HG02678 (cell line): ENCODE data around the gene CHST12.
"Not testable (repeated sequence)": the region's sequence is repeated elsewhere in the genome, so short reads cannot be mapped to it uniquely, and the experiment has no call there.

Experiments used
- ATAC-seq: cut with Tn5 transposase; IDR thresholded peaks from one replicate; pipeline ENCODE4 v1.9.1; 2021; ENCODE audit warnings: mild to moderate bottlenecking, moderate library complexity; ENCODE audit not compliant: unreplicated experiment

Gene CHST12

DNA sequence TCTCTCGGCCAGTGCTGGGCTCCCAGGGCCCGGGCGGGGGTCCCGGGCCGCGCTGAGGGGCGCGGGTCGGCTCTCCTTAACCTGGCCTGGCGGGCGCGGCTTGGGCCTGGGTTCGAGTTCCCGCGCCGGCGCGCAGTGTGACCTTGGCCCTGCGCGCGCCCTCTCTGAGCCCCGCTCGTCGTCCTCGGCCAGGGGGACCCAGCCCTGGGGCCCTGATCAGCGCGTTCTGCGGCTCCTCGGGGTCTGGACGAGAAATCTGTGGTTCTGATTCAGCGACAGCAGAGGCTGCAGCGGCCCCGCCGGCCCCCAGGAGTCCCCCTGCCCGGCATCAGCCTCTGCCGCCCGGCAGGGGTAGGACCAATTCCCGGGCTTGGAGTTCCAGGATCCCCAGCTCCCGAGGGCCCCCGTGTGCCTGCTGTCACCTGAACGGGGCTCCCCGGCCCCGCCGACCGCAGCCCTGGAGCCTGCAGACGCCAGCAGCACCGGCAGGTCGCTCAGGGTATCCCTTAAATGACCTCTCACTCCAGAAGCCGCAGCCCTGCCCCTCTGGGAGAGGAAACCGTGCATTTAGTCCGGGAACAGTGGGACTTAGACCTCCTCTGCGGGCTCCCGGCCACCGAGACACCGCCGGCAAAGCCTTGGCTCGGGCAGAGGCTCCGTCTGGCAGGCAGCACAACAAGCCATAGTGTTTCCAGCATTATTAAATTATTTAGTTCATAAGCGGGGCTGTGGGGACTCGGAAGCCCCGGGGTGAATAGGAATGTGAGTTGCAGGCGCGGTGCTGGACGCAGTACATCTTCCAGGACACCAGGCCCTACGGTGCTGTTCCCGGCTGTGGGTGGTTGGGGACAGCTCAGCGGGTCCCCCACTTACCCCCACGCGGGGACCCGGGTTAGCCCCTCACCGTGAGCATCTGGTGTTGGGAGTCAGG, 572 bp downstream of the CHST12 start:
- ATAC-seq = no peak

DNA sequence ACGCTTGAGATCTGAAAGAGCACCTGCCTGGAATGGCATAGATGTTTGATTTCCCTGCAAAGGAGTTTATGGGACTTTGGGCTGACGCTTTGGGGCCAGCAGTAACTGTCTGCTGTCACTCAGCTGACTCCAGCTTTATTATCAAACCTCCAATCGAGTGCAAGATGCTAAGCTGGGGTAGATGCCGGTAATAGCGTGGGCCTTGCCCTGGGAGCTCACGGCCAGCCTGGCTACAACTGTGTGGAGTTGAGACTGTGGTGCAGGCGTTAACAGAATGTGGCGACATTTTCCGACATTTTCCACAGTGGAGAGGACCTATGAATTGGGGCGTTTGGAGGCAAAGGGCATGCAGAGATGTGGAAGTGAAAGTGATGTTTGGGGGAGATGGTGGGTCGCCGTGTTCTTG, 1.3 kb downstream of the CHST12 start:
- ATAC-seq = no peak

DNA sequence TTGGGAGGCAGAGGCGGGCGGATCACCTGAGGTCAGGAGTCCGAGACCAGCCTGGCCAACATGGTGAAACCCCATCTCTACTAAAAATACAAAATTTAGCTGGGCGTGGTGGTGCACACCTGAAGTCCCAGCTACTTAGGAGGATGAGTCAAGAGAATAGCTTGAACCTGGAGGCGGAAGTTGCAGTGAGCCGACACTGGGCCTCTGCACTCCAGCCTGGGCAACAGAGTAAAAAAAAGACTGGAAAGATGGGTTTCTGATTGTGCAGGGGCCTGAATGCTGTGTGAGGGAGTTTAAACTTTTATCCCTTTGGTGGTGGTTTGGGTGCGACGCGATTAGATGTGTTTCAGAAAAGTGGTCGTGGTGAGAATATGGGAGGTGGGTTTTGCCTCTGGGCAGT, 1.8 kb downstream of the CHST12 start:
- ATAC-seq = no peak

DNA sequence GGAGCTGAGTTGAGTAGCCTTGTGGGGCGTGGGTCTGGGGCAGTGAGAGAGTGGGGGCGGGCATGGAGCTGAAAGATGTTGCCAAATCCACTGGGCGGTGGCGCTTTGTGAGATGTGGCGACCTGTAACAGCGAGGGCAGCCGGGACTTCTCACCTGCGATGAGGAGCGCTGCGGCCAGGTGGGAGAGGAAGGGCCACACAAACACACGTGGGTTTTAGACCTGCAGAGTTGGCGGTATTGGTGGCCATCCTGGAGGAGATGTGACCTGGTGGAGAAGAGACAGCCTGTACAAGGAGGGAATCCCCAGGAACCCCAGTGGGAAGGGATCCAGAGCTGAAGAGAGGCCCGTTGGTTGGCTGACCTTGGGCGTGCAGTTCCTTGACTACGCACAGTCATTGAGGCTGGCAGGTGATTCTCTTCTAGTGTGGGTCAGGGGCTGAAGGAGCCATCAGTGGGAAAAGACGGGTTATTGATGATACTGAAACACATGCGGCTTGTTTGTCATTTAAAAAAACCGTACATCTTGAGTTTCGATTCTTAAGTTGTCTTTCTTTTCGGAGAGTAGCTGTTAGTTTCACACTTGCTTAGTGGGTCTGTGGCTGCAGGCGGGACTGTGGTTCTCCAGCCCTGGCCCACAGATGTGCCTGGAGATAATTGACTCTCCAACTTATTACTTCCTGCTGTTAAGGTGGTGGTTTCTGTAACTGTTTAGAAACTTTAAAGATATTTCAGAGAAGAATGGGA, 2.4 kb downstream of the CHST12 start:
- ATAC-seq = peak; percentile 45

DNA sequence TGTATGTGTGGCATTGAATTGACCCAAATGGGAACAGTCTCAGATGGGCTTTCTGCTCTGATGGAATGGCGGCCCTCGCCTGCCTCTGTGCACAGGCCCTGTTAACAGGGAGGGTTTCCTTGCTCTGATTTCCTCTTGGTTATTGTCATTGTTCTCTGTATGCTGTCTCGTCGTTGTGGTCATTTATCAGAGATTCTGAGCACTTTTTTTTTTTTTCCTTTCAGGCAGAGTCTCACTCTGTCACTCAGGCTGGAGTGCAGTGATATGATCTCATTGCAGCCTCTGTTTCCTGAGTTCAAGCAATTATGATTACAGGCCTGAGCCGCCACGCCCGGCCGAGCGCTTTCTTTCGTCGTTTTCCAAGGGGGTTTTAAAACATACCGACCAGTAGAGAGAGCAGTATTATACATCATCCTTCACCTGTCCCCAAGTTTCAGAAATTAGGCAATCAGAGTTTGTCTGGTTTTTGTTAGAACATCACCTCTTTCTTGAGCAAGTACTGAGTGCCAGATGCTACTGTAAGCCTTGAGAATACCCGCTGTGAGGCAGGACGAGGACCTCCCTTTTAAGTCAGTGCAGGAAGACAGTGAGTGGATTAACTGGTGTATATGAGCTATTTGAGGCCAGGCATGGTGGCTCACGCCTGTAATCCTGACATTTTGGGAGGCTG, 6.5 kb downstream of the CHST12 start:
- no peak for ATAC-seq

DNA sequence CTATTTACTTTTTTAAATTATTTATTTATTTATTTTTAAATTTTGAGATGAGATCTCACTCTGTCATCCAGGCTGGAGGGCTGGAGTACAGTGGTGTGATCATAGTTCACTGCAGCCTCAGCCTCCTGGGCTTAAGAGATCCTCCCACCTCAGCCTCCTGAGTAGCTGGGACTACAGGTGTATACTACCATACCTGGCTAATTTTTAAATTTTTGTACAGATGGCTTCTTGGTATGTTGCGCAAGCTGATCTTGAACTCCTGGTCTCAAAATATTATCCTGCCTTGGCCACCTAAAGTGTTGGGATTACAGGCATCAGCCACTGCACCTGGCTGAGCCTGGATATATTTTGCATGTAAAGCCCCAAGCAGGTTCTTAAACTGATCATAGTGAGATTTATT, 7.6 kb downstream of the CHST12 start:
- ATAC-seq = no peak

DNA sequence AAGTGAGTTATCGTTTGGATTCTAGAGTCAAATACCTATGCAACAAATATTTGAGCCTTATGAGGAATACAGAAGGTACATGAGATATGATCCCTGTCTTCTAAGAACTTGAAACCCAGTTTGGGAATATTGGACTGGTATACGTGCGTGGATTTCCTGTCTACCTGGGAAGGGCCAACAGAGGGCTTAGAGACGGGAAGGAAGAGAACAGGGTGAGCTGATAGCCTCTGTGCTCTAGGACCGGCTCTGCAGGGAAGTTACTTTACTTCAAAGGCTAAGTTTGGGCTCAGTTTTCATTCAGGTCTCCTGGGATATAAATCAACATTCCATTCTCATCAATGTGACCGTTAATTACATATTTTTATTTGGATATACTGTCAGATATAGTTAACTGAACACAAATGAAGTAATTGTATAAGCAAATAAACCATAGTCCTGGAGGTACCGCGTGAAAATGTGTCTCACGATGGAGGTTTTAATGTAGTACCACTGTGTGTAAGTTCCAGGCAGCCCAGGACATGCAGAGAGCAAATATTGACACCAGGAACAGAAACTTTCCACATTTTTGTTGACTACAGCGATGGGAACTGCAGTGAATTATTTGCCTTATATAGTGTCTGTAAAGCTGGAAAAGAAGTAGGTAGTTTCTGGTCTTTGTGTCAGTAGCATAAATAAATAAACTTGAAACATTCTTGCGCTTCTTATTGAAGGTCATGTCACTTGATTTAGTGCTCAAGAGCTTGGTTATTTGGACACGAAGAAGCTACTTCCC, 8.6 kb downstream of the CHST12 start:
- ATAC-seq = no peak

DNA sequence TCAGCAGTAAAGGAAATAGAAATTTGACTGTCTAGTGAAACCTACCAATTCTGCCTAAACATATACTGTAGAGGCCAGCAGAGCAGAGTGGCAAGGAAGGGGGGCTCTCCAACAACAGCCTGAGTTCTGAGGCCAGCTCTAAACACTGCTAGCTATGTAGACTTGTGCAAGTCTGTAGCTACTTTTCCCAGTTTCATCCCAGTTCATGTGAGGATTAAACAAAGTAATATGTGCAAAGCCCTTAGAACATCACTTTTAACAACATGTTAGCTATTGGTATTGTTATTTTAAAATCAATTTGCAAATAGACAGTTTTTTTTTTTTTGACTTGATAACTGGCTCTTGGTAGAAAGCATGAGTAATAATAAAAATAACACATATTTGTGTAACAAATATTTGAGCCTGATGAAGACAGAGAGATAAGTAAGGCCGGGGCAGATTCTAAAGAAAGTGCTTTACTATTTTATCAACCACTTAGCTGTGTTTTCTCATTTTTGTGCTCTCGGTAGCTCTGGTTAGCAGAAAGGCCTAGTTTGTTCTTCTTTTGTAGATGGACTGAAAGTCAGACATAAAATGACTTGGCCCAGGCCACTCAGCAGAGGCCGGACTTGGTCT, 9.3 kb downstream of the CHST12 start:
- no peak for ATAC-seq

DNA sequence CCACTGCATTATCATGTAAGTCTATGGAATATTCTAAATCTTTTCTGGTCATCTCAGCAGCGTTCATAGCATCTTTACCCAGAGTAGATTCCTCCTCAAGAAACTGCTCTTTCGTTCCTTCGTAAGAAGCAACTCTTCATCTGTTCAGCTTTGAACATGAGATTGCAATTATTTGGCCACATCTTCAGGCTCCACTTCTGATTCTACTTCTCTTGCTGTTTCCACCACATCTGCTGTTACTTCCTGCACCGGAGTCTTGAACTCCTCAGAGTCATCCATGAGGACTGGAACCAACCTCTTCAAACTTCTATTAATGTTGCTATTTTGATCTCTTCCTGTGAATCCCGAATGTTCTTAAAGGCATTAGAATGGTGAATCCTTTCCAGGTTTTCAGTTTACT, 12.7 kb downstream of the CHST12 start:
- ATAC-seq = no peak

DNA sequence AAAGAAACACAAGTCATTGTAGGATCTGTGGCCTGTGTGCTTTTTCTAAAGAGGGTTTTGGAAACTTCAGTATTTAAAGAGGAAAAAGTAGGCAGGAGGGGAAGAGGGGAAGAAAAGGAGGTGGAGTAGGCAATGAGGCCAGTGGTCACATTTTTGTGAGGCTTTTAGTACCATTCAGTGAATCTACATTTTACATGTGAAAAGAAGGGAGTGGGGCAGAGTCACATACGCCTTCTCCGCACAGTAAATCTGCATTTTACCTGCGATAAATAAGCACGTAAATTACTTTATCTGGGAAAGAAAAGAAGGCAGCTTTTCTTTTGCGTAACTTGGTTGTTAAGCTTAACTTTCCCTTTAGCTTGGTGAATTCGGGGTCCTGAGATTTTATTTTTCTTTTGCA, 13.2 kb downstream of the CHST12 start:
- ATAC-seq = no peak

DNA sequence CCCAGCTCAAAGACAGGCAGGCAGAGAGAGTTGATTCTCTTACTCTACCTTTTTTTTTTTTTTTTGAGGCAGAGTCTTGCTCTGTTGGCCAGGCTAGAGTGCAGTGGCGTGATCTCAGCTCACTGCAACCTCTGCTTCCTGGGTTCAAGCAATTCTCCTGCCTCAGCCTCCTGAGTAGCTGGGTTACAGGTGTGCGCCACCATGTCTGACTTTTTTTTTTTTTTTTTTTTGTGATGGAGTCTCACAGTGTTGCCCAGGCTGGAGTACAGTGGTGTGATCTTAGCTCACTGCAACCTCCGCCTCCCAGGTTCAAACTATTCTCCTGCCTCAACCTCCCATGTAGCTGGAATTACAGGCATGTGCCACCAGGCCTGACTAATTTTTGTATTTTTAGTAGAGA, 13.8 kb downstream of the CHST12 start:
- ATAC-seq = not testable (repeated sequence)

DNA sequence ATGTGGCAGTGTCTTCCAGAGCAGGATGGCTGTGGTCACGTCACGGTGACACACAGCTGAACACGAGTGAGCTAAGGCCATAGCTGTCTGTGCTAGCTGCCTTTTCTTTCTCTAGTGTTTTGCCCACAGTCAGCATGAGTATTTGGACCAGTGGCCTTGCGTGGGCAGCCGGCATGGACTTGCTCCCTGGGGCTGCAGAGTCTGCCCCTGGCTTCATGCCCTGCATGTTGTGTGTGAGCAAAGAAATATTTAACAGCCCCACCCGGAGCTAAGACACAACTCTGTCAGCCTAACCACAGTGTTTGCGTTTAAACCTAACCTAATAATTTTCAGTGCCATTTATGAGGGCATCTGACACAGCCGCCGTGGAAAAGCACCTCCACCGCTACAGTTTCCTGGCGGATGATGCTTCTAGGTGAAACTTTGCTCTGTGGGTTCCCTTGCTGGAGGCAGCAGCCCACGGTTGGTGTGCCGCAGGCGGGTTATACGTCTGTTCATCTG, 14.6 kb downstream of the CHST12 start:
- no peak for ATAC-seq

DNA sequence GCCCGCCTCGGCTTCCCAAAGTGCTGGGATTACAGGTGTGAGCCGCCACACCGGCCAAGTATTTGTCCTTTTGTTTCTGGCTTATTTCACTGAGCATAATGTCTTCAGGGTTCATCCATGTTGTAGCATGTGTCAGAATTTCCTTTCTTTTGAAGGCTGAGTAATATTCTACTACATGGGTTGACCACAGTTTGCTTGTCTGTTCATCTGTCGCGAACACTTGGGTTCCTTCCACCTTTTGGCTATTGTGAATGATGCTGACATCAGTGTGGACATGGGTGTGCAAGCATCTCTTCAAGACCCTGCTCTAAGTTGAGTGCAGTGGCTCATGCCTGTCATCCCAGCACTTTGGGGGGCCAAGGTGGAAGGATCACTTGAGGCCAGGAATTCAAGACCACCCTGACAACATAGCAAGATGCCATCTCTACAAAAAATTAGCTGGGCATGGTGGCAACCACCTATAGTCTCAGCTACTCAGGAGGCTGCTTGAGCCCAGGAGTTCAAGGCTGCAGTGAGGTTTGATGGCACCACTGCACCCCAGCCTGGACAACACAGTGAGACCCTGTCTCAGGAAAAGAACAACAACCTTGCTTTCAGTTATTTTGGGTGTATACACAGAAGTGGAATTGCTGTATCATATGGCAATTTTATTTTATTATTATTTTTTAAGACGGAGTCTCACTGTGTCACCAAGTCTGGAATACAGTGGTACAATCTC, 17.0 kb downstream of the CHST12 start:
- ATAC-seq = no peak

DNA sequence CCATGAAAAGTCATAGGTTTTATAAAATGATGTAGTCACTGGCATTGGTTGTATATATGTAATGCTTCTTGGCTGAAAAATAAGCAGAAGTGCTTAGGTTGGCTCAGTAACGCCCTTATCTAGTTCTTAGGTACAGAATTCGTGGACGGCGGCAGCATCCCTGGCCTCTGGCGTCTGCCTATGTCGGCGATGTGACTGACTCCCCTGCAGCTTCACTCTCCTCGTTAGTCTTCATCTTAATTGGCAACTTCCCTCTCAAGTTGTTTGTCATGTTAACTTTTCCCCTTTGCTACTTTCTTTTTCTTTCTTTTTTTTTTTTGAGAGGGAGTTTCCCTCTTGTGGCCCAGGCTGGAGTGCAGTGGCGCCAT, 18.5 kb downstream of the CHST12 start:
- ATAC-seq = no peak

DNA sequence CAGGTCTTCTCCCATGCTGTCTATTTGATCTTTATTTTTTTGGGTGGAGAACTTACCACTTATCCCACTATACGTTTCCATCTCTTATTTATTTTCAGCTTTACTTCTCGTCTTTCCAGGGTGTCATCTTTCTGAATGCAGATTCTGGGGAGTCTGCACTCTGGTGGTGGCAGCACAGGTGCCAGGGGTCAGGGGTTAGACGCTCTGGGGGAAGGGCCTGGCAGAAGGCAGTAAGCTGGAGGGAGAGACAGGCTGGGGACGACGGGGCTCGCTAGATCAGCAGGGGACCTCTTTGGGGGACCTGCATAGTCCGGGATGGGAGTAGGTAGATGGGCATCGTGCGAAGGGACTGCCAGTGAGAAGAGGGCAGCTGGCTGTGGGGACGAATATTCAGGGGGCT, 22.3 kb downstream of the CHST12 start:
- ATAC-seq = no peak

DNA sequence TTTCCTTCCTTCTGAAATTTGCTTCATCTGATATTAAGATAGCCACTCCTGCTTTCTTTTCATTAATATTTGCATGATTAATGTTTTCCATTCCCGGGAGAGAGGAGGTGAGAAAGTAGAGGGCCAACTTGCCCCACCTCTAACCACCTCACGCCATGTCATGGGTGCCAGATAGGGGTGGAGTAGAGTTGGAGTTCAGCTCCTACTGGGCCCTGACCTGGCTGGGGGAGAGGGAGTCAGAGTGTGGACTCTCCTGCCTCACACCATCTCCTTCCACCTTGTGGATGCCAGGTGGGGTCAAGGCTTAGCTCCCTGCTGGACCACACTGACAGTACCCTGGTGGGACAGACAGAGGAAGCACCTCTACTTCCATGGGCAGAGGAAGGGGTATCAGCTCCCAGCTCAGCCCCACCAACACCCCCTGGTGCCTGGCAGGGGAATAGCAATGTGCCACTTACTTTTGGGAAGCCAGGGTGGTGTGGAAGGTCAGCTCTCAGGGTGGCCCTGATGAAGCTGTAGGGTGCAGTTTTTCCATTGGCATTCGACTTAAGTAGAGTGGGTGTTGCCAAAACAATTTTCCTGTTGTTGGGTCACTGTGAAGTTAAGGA, 28.0 kb downstream of the CHST12 start:
- no peak for ATAC-seq

DNA sequence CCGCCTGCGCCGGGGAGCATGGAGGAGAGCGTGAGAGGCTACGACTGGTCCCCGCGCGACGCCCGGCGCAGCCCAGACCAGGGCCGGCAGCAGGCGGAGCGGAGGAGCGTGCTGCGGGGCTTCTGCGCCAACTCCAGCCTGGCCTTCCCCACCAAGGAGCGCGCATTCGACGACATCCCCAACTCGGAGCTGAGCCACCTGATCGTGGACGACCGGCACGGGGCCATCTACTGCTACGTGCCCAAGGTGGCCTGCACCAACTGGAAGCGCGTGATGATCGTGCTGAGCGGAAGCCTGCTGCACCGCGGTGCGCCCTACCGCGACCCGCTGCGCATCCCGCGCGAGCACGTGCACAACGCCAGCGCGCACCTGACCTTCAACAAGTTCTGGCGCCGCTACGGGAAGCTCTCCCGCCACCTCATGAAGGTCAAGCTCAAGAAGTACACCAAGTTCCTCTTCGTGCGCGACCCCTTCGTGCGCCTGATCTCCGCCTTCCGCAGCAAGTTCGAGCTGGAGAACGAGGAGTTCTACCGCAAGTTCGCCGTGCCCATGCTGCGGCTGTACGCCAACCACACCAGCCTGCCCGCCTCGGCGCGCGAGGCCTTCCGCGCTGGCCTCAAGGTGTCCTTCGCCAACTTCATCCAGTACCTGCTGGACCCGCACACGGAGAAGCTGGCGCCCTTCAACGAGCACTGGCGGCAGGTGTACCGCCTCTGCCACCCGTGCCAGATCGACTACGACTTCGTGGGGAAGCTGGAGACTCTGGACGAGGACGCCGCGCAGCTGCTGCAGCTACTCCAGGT, 29.7 kb downstream of the CHST12 start:
- no peak for ATAC-seq
